ENCODE results near the gene HPSE2.

GRCh38 chr10:98513704-98514103, 721.9 kb downstream of the HPSE2 start:
- TF ChIP-seq CTCF (conservative IDR thresholded peaks at IDR 0.05) (no peak), ZFX (IDR thresholded peaks at IDR 0.05) (no peak)

Data from C4-2B (cell line).